HepG2 (cell line): ENCODE results near the gene CACNA1D. TPM values are rescaled to one million over a fixed set of nuclear protein-coding genes. Genes with fewer than 3 reads are reported as not detected.

ENCODE experiments used
- DNMT3B ChIP-seq: conservative IDR thresholded peaks from 2 replicates; pipeline ENCODE4 v1.6.1; 2016; ENCODE audit warnings: missing biosample characterization, control low read depth
- DZIP1 ChIP-seq: sonication (generic); formaldehyde crosslinking; IDR thresholded peaks from 2 replicates; pipeline ENCODE4 v1.5.0; 2020; ENCODE audit warnings: mild to moderate bottlenecking, missing genetic modification reagents
- E2F1 ChIP-seq: sonication (generic); formaldehyde crosslinking; IDR thresholded peaks from 2 replicates; pipeline ENCODE4 v1.5.0; 2020; ENCODE audit warnings: missing genetic modification reagents
- ELF3 ChIP-seq: IDR thresholded peaks from 2 replicates; pipeline ENCODE4 v1.6.1; 2016; ENCODE audit warnings: missing genetic modification reagents, missing compliant biosample characterization
- GFI1 ChIP-seq: sonication (generic); formaldehyde crosslinking; IDR thresholded peaks from 2 replicates; pipeline ENCODE4 v1.5.0; 2020; ENCODE audit warnings: missing genetic modification reagents, mild to moderate bottlenecking, borderline replicate concordance
- NCOA2 ChIP-seq: sonication (generic); formaldehyde crosslinking; IDR thresholded peaks from 2 replicates; pipeline ENCODE4 v1.8.0; 2022; ENCODE audit warnings: inconsistent platforms
- NFATC3 ChIP-seq: sonication (generic); formaldehyde crosslinking; IDR thresholded peaks from 2 replicates; pipeline ENCODE4 v1.5.1; 2020; ENCODE audit warnings: mild to moderate bottlenecking, missing genetic modification reagents
- RBM39 ChIP-seq: fragments of 200-400 bp; formaldehyde crosslinking; IDR thresholded peaks from one replicate; pipeline ENCODE4 v1.6.1; 2018; ENCODE audit warnings: antibody characterized with exemption, mild to moderate bottlenecking, low read depth, low read length; ENCODE audit not compliant: poor library complexity, severe bottlenecking
- SAFB2 ChIP-seq: sonication (generic); formaldehyde crosslinking; IDR thresholded peaks from 2 replicates; pipeline ENCODE4 v1.5.1; 2020; ENCODE audit warnings: missing genetic modification reagents, low read depth, mild to moderate bottlenecking, borderline replicate concordance
- SATB2 ChIP-seq: sonication (generic); formaldehyde crosslinking; IDR thresholded peaks from 2 replicates; pipeline ENCODE4 v1.5.0; 2020; ENCODE audit warnings: missing genetic modification reagents
- SP4 ChIP-seq: sonication (generic); formaldehyde crosslinking; IDR thresholded peaks from 2 replicates; pipeline ENCODE4 v1.8.1; 2023; ENCODE audit warnings: mild to moderate bottlenecking, missing genetic modification reagents
- TIGD3 ChIP-seq: sonication (generic); formaldehyde crosslinking; IDR thresholded peaks from 2 replicates; pipeline ENCODE4 v1.5.1; 2020; ENCODE audit warnings: mild to moderate bottlenecking, missing genetic modification reagents, borderline replicate concordance
- ZC3H13 ChIP-seq: sonication (generic); formaldehyde crosslinking; IDR thresholded peaks from 2 replicates; pipeline ENCODE4 v1.8.1; 2023; ENCODE audit warnings: mild to moderate bottlenecking, missing genetic modification reagents, moderate library complexity
- ZNF292 ChIP-seq: sonication (generic); formaldehyde crosslinking; IDR thresholded peaks from 2 replicates; pipeline ENCODE4 v1.8.1; 2022; ENCODE audit warnings: mild to moderate bottlenecking, low read depth, missing genetic modification reagents, borderline replicate concordance
- ZNF333 ChIP-seq: sonication (generic); formaldehyde crosslinking; IDR thresholded peaks from 2 replicates; pipeline ENCODE4 v1.4.0; 2020; ENCODE audit warnings: mild to moderate bottlenecking, missing genetic modification reagents, borderline replicate concordance
- ZNF335 ChIP-seq: sonication (generic); formaldehyde crosslinking; IDR thresholded peaks from 2 replicates; pipeline ENCODE4 v1.4.0; 2020; ENCODE audit warnings: missing genetic modification reagents
- ZNF552 ChIP-seq: sonication (generic); formaldehyde crosslinking; IDR thresholded peaks from 2 replicates; pipeline ENCODE4 v1.9.0; 2022; ENCODE audit warnings: missing genetic modification reagents, mild to moderate bottlenecking, borderline replicate concordance
- ZNF7 ChIP-seq: IDR thresholded peaks from 2 replicates; pipeline ENCODE4 v1.6.1; 2016; ENCODE audit warnings: missing biosample characterization, missing genetic modification reagents
- ZNF703 ChIP-seq: sonication (generic); formaldehyde crosslinking; IDR thresholded peaks from 2 replicates; pipeline ENCODE4 v1.5.1; 2020; ENCODE audit warnings: missing genetic modification reagents, mild to moderate bottlenecking, moderate library complexity, borderline replicate concordance
- ZNF891 ChIP-seq: sonication (generic); formaldehyde crosslinking; IDR thresholded peaks from 2 replicates; pipeline ENCODE4 v1.5.0; 2020; ENCODE audit warnings: mild to moderate bottlenecking, missing genetic modification reagents
- polyA plus RNA-seq, 8 experiments: library from polyadenylated mRNA; depleted of rRNA in 3 of 8; stranded (reverse) in 7 of 8; unstranded in 1 of 8; fragments of >200 nt; fragmentation: Illumina TruSeq in 4 of 8; extraction: Trizol in 4 of 8; gene quantifications; 2 replicates each; pipeline versions ENCODE4 v1.2.1 to v1.2.3, GENCODE V29; 2011 to 2016; ENCODE audit warnings: low read depth in 4 of 8, missing spikeins in 1 of 8, mixed read lengths in 1 of 8; ENCODE audit not compliant: insufficient read depth in 1 of 8
- total RNA-seq, 5 experiments: library from RNA; depleted of rRNA; stranded (reverse); fragments of >200 nt; fragmentation: Illumina TruSeq; extraction: Trizol; gene quantifications; 2 replicates each; pipeline ENCODE4 v1.2.3, GENCODE V29; 2016; ENCODE audit warnings: low read depth in 1 of 5

CACNA1D gene
- total and polyA plus RNA-seq, 2 of the 13 experiments (the other 11 are each of a cell fraction or from before 2014, with no cell fraction given): 0.26 to 0.38 TPM

GRCh38 chr3:53473422-53473821 is 21.0 kb upstream of the CACNA1D start (continued):
- TF ChIP-seq ELF3 (CRISPR knock-in tag): no peak
- no peak for TF ChIP-seq ZC3H13 (CRISPR knock-in tag)
- no peak for TF ChIP-seq DZIP1 (CRISPR knock-in tag)
- 0 out of 2 replicates have a peak, but pooled peaks have one; percentile 83 for TF ChIP-seq ZNF292 (CRISPR knock-in tag)
- TF ChIP-seq RBM39: no peak
- no peak for TF ChIP-seq SP4 (CRISPR knock-in tag)
- TF ChIP-seq SATB2 (CRISPR knock-in tag): no peak
- TF ChIP-seq ZNF703 (CRISPR knock-in tag): no peak
- TF ChIP-seq ZNF335: no peak
- TF ChIP-seq NCOA2 (CRISPR knock-in tag): peak; percentile 36; the same call in 1 of the 2 replicates
- no peak for TF ChIP-seq NFATC3
- no peak for TF ChIP-seq E2F1 (CRISPR knock-in tag)
- peak; percentile 53; the same call in 1 of the 2 replicates for TF ChIP-seq ZNF891
- TF ChIP-seq ZNF552 (CRISPR knock-in tag): no peak
- no peak for TF ChIP-seq GFI1 (CRISPR knock-in tag)
- TF ChIP-seq ZNF7 (CRISPR knock-in tag): no peak
- no peak for TF ChIP-seq SAFB2 (CRISPR knock-in tag)
- 0 out of 2 replicates have a peak, but pooled peaks have one; percentile 70 for TF ChIP-seq ZNF333
- TF ChIP-seq TIGD3 (CRISPR knock-in tag): no peak
- TF ChIP-seq DNMT3B (CRISPR knock-in tag): no peak
